ENCODE measurements around the gene CDH4.

Gene CDH4

DNA sequence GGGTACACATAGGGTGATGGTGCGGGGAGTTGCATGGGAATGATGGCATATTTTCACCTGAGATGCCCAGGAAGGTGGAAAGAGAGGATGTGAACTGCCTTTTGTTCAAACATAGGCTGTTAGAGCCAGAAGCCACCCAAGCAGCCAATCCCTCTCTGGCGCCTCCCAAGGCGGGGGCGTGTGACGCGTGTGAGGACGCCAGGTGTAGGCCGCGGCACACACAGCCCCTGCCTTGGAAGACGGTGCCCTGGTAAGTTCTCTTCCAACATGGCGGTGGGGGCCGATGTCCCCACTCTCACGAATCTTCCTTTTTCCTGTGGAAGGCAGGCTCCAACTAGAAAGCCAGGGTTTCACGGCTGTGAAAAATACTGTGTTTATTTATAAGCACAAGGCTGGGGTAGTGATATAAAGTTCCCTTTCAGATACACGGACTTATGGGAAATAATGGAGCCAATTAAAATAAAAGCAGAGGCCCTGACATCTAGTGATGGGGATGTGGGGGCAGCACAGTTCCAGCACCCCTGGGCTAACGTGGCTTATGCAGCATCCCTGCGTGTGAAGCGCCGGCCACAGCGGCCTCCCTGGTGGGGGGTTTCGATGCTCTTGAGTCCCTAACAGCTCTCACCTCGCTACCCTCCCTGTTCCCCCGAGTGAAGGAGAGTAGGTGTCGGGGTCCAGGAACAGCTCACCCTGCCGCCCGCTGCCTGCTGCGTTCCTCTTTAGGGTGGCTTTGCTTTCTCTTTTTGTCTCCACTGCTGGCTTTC, 28.3 kb downstream of the CDH4 start:
- no peak for DNase-seq (ENCODE audit: low read depth in 1 of 2, low spot score in 1 of 2)

GRCh38 chr20:61281286-61281795, 29.3 kb downstream of the CDH4 start:
- no peak for DNase-seq (ENCODE audit: low read depth in 1 of 2, low spot score in 1 of 2)

GRCh38 chr20:61284752-61285151, 32.7 kb downstream of the CDH4 start:
- DNase-seq (ENCODE audit: low read depth in 1 of 2, low spot score in 1 of 2) = no peak

- DNase-seq (ENCODE audit: low read depth in 1 of 2, low spot score in 1 of 2) = no peak
Observed at GRCh38 chr20:61285152-61285645, 33.1 kb downstream of the CDH4 start.

- no peak for DNase-seq (ENCODE audit: low read depth in 1 of 2, low spot score in 1 of 2)
Observed at GRCh38 chr20:61285691-61286090, 33.6 kb downstream of the CDH4 start.

DNA sequence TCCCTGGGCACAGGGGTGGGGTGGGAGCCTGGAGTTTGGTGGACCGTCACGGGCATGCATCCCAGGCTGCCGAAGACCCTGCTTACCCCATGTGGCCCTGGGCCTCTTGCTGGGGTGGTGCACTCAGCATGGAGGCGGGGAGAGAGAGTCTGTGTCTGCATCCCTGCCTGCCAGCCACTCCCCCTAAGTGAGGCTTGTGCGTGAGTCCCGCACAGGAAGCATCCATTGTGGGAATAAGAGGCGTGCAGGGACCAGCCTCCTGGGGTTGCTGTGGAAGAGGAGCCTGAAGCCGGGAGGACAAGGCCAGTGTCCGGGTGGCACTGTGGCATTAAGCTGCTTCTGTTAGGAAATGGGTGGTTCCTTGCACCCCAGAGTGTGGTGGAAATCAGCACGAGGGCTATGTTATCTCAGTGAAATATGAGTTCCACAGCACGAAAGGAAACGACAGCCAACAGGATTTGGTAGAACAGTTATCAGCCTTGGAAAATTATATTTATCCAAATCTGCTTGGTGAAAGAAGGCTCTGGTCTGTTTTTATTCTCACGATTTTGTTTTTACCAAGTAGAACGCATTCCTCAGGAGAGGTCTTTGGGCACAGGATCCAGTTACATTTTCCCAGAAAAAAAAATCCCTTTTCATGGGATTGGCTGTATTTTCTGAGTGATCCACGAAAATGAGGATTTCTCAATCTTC, 35.7 kb downstream of the CDH4 start:
- no peak for DNase-seq (ENCODE audit: low read depth in 1 of 2, low spot score in 1 of 2)

DNA sequence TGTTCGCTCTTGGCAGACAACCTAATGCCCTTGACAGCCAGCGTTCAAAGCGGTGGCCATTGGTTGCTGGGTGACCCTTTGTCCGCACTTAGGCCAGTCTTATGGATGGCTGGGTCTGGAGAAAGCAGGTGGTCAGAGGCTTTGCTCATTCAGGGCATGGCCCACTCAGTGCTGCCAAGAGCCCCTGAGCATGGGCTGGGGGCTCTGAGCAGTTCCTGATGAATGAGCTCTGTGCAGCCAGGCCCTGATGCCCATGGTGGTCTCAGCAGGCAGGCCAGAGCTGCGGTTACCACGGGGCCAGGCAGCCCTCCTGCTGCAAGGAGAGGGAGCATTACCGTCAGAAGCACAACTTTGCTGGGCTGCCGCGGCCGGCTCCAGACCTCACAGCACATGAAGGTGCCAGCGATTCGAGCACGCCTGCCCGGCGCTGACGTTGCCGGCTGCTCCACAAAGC, 36.3 kb downstream of the CDH4 start:
- no peak for DNase-seq (ENCODE audit: low read depth in 1 of 2, low spot score in 1 of 2)

- DNase-seq (ENCODE audit: low read depth in 1 of 2, low spot score in 1 of 2) = no peak
Observed at GRCh38 chr20:61289166-61289565, 37.1 kb downstream of the CDH4 start.

- DNase-seq (ENCODE audit: low read depth in 1 of 2, low spot score in 1 of 2) = no peak
Observed at GRCh38 chr20:61290721-61291120, 38.7 kb downstream of the CDH4 start.

DNA sequence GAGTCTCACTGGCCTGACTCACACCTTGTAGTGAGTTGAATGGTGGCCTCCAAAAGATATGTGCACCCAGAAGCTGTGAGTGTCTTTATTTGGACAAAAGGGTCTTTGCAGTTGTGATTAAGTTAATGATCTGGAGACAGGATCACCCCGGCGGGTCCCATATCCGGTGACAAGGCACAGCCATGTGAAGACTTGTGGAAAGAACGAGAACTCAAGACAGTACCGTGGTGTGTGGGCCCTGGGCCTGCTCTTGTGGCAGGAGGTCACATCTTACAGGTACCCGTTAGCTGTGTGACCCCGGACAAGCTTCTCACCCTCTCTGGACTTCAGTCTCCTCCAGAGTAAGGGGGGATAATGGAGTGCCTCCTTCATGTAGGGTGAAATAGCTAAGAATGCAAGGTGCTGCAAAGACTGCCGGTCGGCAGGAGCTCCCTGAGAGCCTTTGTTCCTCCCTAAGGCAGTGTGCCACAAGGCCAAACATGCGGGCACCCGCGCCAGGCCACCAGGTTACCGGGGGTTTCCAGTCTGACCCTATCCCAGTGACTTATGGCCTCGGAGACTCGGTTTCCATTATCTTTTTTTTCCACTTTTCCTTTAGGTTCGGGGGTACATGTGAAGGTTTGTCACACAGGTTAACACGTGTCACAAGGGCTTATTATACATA, 39.2 kb downstream of the CDH4 start:
- DNase-seq (ENCODE audit: low read depth in 1 of 2, low spot score in 1 of 2) = no peak

DNA sequence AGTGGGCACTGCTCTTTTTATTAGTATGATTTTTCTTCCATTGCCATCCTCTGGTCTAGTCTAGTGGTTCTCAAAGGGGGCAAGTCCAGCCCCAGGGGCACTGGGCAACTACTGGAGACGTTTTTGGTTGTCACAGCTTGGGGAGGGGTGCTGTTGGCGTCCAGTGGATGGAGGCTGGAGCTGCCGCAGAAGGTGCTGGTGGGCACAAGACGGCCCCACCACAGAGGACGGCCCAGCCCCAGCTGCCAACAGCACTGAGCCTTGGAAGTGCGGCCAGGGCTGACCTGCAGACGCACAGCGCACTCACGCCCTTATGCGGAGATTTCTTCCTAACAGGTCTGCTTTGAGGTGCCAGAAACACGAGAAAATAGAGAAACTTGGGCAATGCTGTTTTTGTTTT, 40.3 kb downstream of the CDH4 start:
- DNase-seq (ENCODE audit: low read depth in 1 of 2, low spot score in 1 of 2) = no peak

DNA sequence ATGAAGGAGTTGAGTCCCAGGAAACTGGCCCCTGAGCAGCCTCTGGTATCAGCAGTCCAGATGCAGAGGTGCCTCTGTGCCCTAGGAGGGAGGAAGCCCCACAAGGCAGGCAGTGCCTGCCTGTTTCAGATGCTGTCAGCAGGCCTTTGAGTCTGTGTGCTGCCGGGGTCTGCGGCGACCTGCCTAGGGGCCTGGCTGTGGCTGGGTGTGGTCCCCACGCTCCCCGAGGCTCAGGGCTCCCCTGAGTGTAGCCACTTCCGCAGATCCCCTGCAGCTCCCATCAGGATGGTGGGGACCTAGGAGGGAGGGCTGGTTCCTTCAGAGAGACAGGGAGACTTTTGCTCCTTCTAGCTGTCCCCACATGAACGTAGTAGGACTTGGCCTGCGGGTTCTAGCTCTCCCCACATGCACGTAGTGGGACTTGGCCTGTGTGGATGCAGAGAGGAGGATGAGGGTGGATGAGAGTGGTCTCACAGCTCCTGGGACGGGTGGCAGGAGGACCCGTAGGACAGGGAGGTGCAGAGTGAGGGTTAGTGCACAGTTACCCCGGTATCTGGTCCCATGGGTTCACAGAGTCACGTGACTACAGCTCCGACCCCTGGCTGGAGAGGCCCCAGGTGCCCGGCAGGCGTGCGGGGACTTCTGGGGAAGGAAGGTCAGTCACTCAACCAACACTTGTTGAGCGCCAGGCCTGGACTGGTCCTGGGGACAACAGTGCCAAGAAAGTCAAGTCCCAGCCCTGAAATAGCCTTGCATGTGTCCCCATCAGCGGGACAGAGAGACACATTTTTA, 41.0 kb downstream of the CDH4 start:
- no peak for DNase-seq (ENCODE audit: low read depth in 1 of 2, low spot score in 1 of 2)

- DNase-seq (ENCODE audit: low read depth in 1 of 2, low spot score in 1 of 2) = no peak
Observed at GRCh38 chr20:61293951-61294350, 41.9 kb downstream of the CDH4 start.

DNA sequence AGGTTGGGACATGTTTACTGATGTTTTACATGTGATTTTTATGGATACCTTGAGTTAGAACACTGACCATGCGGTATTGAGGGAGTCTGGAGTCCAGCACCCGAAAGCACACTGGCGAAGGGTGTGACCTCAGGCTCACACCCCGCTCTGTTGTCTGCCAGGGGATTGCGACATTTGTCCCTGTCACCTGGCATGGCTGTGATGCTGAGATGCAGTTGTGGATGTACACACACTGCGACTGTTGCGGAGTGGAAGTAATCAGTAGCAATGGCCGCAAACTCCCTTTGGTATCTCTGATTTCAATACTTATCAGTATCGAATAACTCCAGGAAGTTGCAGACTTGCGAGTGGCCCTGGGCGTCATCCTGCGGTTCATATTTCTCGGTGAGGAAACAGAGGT, 43.2 kb downstream of the CDH4 start:
- DNase-seq (ENCODE audit: low read depth in 1 of 2, low spot score in 1 of 2) = no peak

DNA sequence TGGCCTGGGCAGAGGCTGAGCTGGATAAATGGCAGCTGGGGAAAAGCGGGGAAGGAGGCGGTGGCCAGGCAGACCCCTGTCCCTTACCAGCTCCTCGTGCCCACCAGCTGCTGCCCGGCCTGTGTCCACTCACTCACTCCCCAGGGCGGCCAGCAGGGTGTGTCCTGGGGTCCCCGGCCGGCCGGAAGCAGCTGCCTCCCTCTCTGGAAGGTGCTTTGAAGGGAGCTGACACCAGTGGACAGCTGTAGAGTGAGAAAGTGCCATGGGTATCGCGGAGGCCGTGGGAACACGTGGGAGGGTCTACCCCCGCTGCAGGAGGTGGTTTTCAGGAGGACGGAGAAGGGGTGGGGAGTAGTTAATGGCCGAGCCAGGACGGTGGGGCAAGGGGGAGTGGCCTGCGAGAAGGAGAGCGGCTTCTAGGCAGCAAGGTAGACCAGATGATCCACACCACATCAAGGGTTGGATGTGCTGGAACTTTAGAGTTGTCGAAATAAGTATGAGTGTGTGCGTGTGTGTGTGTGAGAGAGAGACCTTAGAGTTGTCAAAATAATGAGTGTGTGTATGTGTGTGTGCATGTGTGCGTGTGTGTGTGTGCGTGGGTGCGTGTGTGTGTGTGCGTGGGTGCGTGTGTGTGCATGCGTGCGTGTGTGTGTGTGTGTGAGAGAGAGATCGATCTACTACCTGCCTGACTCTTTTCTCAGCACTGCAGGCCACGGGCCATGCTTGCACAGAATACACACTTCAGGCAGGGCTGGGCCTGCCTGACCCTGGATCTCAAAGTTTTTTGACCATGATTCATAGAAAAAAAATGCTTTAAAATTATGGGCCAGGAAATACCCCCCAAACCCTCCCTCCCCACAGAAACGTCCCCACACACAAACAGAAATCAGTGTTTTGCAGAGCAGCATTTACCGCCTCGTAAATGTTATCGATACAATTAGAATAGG, 43.9 kb downstream of the CDH4 start:
- no peak for DNase-seq (ENCODE audit: low read depth in 1 of 2, low spot score in 1 of 2)

DNA sequence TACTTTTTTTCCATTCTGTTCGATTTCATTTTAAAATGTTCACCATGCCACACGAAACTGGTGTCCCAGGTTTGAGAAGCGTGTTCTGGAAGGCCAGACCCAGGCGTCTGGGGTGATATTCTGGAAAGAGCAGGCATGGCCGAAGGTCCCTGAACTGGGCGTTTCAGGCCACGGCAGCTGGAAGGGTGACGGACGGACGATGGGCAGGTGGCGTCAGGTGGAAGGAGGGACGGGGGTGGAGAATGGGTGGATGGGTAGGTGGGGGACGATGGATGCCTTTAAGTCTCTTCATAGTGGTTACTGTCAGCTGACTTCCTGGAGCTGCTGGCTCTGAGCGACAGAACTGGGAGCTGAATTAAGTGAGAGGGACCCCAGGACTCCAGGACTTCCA, 44.6 kb downstream of the CDH4 start:
- DNase-seq (ENCODE audit: low read depth in 1 of 2, low spot score in 1 of 2) = no peak

- DNase-seq (ENCODE audit: low read depth in 1 of 2, low spot score in 1 of 2) = no peak
Observed at GRCh38 chr20:61297491-61297890, 45.4 kb downstream of the CDH4 start.

GRCh38 chr20:61297986-61298385, 45.9 kb downstream of the CDH4 start:
- DNase-seq (ENCODE audit: low read depth in 1 of 2, low spot score in 1 of 2) = no peak

DNA sequence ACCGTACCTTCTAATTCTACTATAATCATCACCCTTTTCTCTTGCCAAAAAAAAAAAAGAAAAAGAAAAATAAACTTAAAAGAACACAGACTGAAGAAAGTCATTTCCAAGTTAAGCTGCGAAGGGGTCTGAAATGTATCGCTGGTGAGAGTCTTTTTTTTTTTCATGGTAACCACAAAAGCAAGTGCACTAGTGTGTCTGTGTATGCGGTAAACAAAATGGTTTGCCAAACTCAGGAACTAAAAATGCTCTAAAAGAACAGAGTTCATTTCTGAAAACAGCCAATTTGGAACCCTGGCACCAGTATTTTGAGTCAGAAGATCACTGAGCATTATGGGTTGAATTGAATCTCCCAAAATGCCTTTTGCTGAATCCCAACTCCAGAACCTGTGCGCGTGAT, 46.6 kb downstream of the CDH4 start:
- DNase-seq (ENCODE audit: low read depth in 1 of 2, low spot score in 1 of 2) = no peak

GRCh38 chr20:61299104-61299503, 47.0 kb downstream of the CDH4 start:
- DNase-seq (ENCODE audit: low read depth in 1 of 2, low spot score in 1 of 2) = no peak

Measured in stimulated activated CD4-positive, alpha-beta T cell treated with anti-CD3 and anti-CD28 coated beads, Interleukin-15, amount 100 ng/mL, for 1 hour (primary cell).